Measurements from ENCODE around the gene OR8K3.

Gene OR8K3

GRCh38 chr11:56314844-56315243, at the start of gene OR8K3:
TSS of gene OR8K3 (plus strand) at chr11:56315144. CDS start at chr11:56318307, 3,163 bp downstream.
- no peaks in the 10 kb centered on the region for H3K4me1 ChIP-seq (ENCODE audit: insufficient read depth, insufficient read length)
- no peak for DNase-seq (ENCODE audit: low read depth, low spot score)
- TF ChIP-seq ZNF274 (IDR thresholded peaks at IDR 0.05; ENCODE audit: low read depth, low read length), result no peak
- no peak for TF ChIP-seq SUZ12 (IDR thresholded peaks at IDR 0.05; ENCODE audit: extremely low read depth, insufficient read depth, insufficient read length)
- TF ChIP-seq YY1 (IDR thresholded peaks at IDR 0.05; ENCODE audit: insufficient read depth, insufficient read length), result no peak
- no peak within 1 kb of the TSS for H3K4me3 ChIP-seq (ENCODE audit: insufficient read length, low read depth)
- H3K9me3 ChIP-seq (ENCODE audit: insufficient read depth, low read length), result no peaks in the 10 kb centered on the region
- H3K9ac ChIP-seq (ENCODE audit: insufficient read length, low read depth), result no peak within 1 kb of the TSS
- H3K36me3 ChIP-seq (ENCODE audit: insufficient read depth, insufficient read length, low read length), result no peaks in the 10 kb centered on the region
- no peaks in the 10 kb centered on the region for H3K27me3 ChIP-seq (ENCODE audit: insufficient read depth, insufficient read length)

- Histone ChIP-seq H3K36me3 (ENCODE audit: insufficient read depth, insufficient read length, low read length) (no peaks in the 10 kb centered on the region), H3K27me3 (ENCODE audit: insufficient read depth, insufficient read length) (no peaks in the 10 kb centered on the region), H3K9me3 (ENCODE audit: insufficient read depth, low read length) (no peaks in the 10 kb centered on the region), H3K4me3 (ENCODE audit: insufficient read length, low read depth) (no peak overlapping the region), H3K9ac (ENCODE audit: insufficient read length, low read depth) (no peak overlapping the region), H3K4me1 (ENCODE audit: insufficient read depth, insufficient read length) (no peaks in the 10 kb centered on the region)
- DNase-seq (ENCODE audit: low read depth, low spot score), result no peak
- TF ChIP-seq SUZ12 (IDR thresholded peaks at IDR 0.05; ENCODE audit: extremely low read depth, insufficient read depth, insufficient read length) (no peak), YY1 (IDR thresholded peaks at IDR 0.05; ENCODE audit: insufficient read depth, insufficient read length) (no peak), ZNF274 (IDR thresholded peaks at IDR 0.05; ENCODE audit: low read depth, low read length) (no peak)
These were observed 43.9 kb upstream of the OR8K3 start for GRCh38 chr11:56271092-56271491.

- no peak within 1 kb of the TSS for H3K9ac ChIP-seq (ENCODE audit: insufficient read length, low read depth)
- DNase-seq (ENCODE audit: low read depth, low spot score), result no peak
- H3K4me1 ChIP-seq (ENCODE audit: insufficient read depth, insufficient read length), result no peaks in the 10 kb centered on the region
- H3K4me3 ChIP-seq (ENCODE audit: insufficient read length, low read depth), result no peak within 1 kb of the TSS
- TF ChIP-seq YY1 (IDR thresholded peaks at IDR 0.05; ENCODE audit: insufficient read depth, insufficient read length) (no peak), ZNF274 (IDR thresholded peaks at IDR 0.05; ENCODE audit: low read depth, low read length) (no peak), SUZ12 (IDR thresholded peaks at IDR 0.05; ENCODE audit: extremely low read depth, insufficient read depth, insufficient read length) (no peak)
- no peaks in the 10 kb centered on the region for H3K27me3 ChIP-seq (ENCODE audit: insufficient read depth, insufficient read length)
- H3K36me3 ChIP-seq (ENCODE audit: insufficient read depth, insufficient read length, low read length), result no peaks in the 10 kb centered on the region
- H3K9me3 ChIP-seq (ENCODE audit: insufficient read depth, low read length), result no peaks in the 10 kb centered on the region
These were observed 41.1 kb upstream of the OR8K3 start, which contains the start of gene OR5T1 for GRCh38 chr11:56273854-56274253. TSS of gene OR5T1 (plus strand) at chr11:56274154. CDS start at chr11:56275639, 1,485 bp downstream.

DNA sequence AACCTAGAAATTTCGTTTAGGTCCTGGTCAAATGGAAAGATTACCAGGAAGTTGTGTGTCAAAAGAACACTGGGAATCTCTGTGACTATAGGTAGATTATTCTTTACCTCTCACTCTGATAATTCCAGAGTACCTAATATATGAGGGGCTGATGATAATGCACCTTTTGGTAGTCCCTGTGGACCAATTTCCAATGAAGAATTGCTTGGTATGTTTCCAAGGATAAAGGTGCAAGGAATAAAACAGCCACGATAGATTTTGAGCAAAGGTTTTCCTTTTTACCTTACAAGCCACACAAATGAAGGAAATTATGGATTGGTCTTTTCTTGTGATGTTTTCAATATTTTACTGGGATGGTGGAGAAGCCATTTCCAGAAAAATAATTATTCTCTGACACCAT, 22.8 kb upstream of the OR8K3 start, which contains the start of gene OR8H1:
Gene OR8H1, minus strand, starts transcription at position 101 of the 400 bp plus-strand sequence. CDS start 1,192 bp downstream, outside the sequence.
- no peak for TF ChIP-seq ZNF274 (IDR thresholded peaks at IDR 0.05; ENCODE audit: low read depth, low read length)
- TF ChIP-seq YY1 (IDR thresholded peaks at IDR 0.05; ENCODE audit: insufficient read depth, insufficient read length), result no peak
- no peak for TF ChIP-seq SUZ12 (IDR thresholded peaks at IDR 0.05; ENCODE audit: extremely low read depth, insufficient read depth, insufficient read length)
- Histone ChIP-seq H3K9ac (ENCODE audit: insufficient read length, low read depth) (no peak within 1 kb of the TSS), H3K27me3 (ENCODE audit: insufficient read depth, insufficient read length) (no peaks in the 10 kb centered on the region)

DNA sequence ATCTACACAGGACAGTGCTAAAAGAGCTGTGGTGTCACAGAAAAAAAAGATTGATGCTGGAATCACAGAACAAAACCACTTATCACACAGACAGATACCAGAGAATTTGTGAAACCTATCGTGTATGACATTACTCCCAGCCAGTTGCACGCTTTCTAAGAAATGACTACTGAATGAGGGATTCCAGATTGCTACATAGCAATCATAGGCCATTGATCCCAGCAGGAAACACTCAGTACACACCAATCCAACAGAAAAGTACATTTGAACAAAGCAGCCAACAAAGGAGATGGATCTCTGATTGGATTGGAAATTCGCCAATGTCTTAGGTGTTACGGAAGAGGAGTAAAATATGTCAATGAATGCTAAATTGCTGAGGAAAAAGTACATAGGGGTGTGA, 18.0 kb upstream of the OR8K3 start:
- DNase-seq (ENCODE audit: low read depth, low spot score), result no peak
- TF ChIP-seq ZNF274 (IDR thresholded peaks at IDR 0.05; ENCODE audit: low read depth, low read length) (no peak), YY1 (IDR thresholded peaks at IDR 0.05; ENCODE audit: insufficient read depth, insufficient read length) (no peak), SUZ12 (IDR thresholded peaks at IDR 0.05; ENCODE audit: extremely low read depth, insufficient read depth, insufficient read length) (no peak)
- Histone ChIP-seq H3K36me3 (ENCODE audit: insufficient read depth, insufficient read length, low read length) (no peaks in the 10 kb centered on the region), H3K4me3 (ENCODE audit: insufficient read length, low read depth) (no peak overlapping the region), H3K4me1 (ENCODE audit: insufficient read depth, insufficient read length) (no peaks in the 10 kb centered on the region), H3K9me3 (ENCODE audit: insufficient read depth, low read length) (no peaks in the 10 kb centered on the region), H3K27me3 (ENCODE audit: insufficient read depth, insufficient read length) (no peaks in the 10 kb centered on the region), H3K9ac (ENCODE audit: insufficient read length, low read depth) (no peak overlapping the region)

More for the DNA sequence above, 22.8 kb upstream of the OR8K3 start, which contains the start of gene OR8H1:
- no peaks in the 10 kb centered on the region for H3K4me1 ChIP-seq (ENCODE audit: insufficient read depth, insufficient read length)
- H3K4me3 ChIP-seq (ENCODE audit: insufficient read length, low read depth), result no peak within 1 kb of the TSS
- H3K9me3 ChIP-seq (ENCODE audit: insufficient read depth, low read length), result no peaks in the 10 kb centered on the region
- no peaks in the 10 kb centered on the region for H3K36me3 ChIP-seq (ENCODE audit: insufficient read depth, insufficient read length, low read length)
- DNase-seq (ENCODE audit: low read depth, low spot score), result no peak

DNA sequence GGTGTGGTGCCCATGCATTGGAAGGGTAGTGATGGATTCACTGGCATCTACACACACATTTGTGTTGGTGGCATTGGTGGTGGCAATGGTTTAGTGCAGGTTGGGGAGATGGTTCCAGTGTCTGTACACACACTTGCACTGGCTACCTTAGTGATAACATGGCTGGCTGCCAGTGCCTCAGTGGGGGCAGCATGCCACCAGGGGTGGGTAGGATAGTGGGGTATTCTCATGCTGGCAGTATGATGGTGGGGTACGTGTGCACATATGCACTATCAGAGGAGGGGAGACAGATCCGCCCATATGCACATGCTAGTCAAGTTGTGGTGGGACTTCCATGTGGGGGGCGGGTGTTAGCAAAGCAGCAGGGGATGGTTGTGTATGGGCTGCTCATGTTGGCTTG, 7.1 kb upstream of the OR8K3 start:
- TF ChIP-seq ZNF274 (IDR thresholded peaks at IDR 0.05; ENCODE audit: low read depth, low read length), result no peak
- TF ChIP-seq SUZ12 (IDR thresholded peaks at IDR 0.05; ENCODE audit: extremely low read depth, insufficient read depth, insufficient read length), result no peak
- TF ChIP-seq YY1 (IDR thresholded peaks at IDR 0.05; ENCODE audit: insufficient read depth, insufficient read length), result no peak
- no peak for DNase-seq (ENCODE audit: low read depth, low spot score)
- Histone ChIP-seq H3K9ac (ENCODE audit: insufficient read length, low read depth) (no peak overlapping the region), H3K9me3 (ENCODE audit: insufficient read depth, low read length) (0 out of 2 replicates have a peak, but pooled peaks cover 9% of the 10 kb centered on the region), H3K4me3 (ENCODE audit: insufficient read length, low read depth) (no peak overlapping the region), H3K36me3 (ENCODE audit: insufficient read depth, insufficient read length, low read length) (no peaks in the 10 kb centered on the region), H3K4me1 (ENCODE audit: insufficient read depth, insufficient read length) (no peaks in the 10 kb centered on the region), H3K27me3 (ENCODE audit: insufficient read depth, insufficient read length) (no peaks in the 10 kb centered on the region)

DNA sequence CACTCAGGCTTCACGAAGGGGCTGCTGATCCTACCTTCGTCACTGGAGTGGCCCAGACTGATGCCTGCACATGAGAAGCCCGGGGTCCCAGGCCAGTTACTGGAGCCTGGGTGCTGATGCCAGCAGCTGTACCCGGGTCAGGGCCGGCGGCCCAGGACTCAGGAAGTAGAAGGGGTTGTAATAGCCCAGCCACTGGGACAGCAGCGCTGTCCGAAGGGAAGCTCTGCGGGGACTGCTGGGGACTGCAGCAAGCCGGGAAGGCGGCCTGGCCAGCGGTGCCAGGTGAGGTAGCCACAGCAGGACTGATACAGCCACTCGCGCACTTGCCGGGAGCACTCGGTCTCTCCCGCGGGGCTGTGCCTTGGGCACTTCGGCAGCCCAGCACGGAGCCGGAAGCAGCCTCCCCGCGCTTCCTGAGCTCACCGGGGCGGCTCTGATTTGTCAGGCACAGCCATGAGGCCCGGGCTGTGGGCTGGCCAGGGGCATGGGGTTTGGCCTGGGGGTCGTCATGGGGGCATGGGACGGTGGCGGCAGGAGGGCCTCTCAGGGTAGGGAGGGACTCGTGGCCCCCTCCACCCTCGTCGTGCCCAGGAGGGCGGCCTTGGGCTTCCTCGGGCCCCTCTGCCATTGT, 17.0 kb downstream of the OR8K3 start:
- H3K9ac ChIP-seq (ENCODE audit: insufficient read length, low read depth), result no peak overlapping the region
- H3K36me3 ChIP-seq (ENCODE audit: insufficient read depth, insufficient read length, low read length), result no peaks in the 10 kb centered on the region
- H3K27me3 ChIP-seq (ENCODE audit: insufficient read depth, insufficient read length), result no peaks in the 10 kb centered on the region
- no peak for DNase-seq (ENCODE audit: low read depth, low spot score)
- TF ChIP-seq SUZ12 (IDR thresholded peaks at IDR 0.05; ENCODE audit: extremely low read depth, insufficient read depth, insufficient read length) (no peak), YY1 (IDR thresholded peaks at IDR 0.05; ENCODE audit: insufficient read depth, insufficient read length) (no peak), ZNF274 (IDR thresholded peaks at IDR 0.05; ENCODE audit: low read depth, low read length) (no peak)
- peaks cover 15% of the 10 kb centered on the region for H3K9me3 ChIP-seq (ENCODE audit: insufficient read depth, low read length)
- H3K4me3 ChIP-seq (ENCODE audit: insufficient read length, low read depth), result no peak overlapping the region
- H3K4me1 ChIP-seq (ENCODE audit: insufficient read depth, insufficient read length), result no peaks in the 10 kb centered on the region

Data from NT2/D1 (cell line).